Measurements from ENCODE around the gene FAP. TPM values are rescaled to one million over a fixed set of nuclear protein-coding genes. Genes with fewer than 3 reads are reported as not detected.

Gene FAP, protein sequence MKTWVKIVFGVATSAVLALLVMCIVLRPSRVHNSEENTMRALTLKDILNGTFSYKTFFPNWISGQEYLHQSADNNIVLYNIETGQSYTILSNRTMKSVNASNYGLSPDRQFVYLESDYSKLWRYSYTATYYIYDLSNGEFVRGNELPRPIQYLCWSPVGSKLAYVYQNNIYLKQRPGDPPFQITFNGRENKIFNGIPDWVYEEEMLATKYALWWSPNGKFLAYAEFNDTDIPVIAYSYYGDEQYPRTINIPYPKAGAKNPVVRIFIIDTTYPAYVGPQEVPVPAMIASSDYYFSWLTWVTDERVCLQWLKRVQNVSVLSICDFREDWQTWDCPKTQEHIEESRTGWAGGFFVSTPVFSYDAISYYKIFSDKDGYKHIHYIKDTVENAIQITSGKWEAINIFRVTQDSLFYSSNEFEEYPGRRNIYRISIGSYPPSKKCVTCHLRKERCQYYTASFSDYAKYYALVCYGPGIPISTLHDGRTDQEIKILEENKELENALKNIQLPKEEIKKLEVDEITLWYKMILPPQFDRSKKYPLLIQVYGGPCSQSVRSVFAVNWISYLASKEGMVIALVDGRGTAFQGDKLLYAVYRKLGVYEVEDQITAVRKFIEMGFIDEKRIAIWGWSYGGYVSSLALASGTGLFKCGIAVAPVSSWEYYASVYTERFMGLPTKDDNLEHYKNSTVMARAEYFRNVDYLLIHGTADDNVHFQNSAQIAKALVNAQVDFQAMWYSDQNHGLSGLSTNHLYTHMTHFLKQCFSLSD
- total RNA-seq = under 1 TPM in 1 of 2 experiments, not detected in 1; 0.23 TPM

DNA sequence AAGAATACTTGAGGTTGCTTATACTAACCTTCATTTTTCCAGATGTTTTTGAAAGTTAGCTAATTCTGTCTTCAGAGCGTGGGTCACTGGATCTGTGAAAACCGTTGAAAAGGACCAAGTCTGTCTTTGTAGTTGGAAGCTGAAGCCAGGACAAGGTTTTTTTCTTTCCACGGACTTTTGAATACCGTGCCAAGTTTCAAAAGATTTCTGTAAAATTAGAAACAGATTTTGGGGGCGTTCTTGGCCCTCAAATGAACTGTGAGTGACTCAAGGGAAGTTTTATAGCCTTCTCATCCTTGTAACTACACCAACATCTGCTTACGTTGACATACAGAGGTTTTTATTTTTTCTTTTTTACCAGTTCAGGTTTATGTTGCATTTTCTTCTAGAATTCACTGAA lies at the start of gene FAP:
Gene FAP, minus strand, starts transcription at position 152 of the 400 bp plus-strand sequence. Its CDS starts 118 bp downstream, at position 34.
- Mint-ChIP-seq H3K27me3 (peaks cover 57% of the 10 kb centered on the region), H3K4me1 (no peaks in the 10 kb centered on the region), H3K4me3 (no peak within 1 kb of the TSS), H3K27ac (no peak within 1 kb of the TSS), H3K36me3 (no peaks in the 10 kb centered on the region), H3K9me3 (ENCODE audit: low read depth) (no peaks in the 10 kb centered on the region)
- CTCF ChIA-PET = no interaction called here
- no peak for ATAC-seq
- DNase-seq = no peak

DNA sequence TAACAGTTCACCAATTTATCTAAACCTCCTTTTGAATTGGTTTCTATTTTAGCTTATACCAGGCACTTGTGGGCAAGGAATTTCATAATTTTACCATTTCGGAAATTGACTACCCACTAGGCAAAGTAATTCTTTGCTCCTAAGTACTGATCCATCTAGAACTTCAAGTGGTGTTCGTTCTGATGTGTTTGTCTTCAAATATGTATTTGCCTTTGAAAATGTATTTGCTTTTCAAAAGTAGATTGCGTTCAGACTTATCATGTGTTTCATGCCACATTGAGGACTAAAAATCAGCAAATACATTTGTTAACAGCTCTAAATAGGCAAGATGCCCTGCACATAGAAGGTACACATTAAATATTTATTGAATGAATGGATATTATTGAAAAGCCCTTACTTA lies 48.5 kb upstream of the FAP start:
- H3K36me3 Mint-ChIP-seq = peaks cover 30% of the 10 kb centered on the region
- peaks cover 3% of the 10 kb centered on the region for H3K4me1 Mint-ChIP-seq
- H3K27ac Mint-ChIP-seq = no peak overlapping the region
- no peaks in the 10 kb centered on the region for H3K27me3 Mint-ChIP-seq
- DNase-seq = no peak
- no peaks in the 10 kb centered on the region for H3K9me3 Mint-ChIP-seq (ENCODE audit: low read depth)
- H3K4me3 Mint-ChIP-seq = no peak overlapping the region
- CTCF ChIA-PET = interaction anchor here (0.6 to 2.3 kb wide), 2 partner anchors 70 to 138 kb away, joined by 3 to 6 read pairs; no protein-coding TSS in a partner anchor
- no peak for ATAC-seq

DNA sequence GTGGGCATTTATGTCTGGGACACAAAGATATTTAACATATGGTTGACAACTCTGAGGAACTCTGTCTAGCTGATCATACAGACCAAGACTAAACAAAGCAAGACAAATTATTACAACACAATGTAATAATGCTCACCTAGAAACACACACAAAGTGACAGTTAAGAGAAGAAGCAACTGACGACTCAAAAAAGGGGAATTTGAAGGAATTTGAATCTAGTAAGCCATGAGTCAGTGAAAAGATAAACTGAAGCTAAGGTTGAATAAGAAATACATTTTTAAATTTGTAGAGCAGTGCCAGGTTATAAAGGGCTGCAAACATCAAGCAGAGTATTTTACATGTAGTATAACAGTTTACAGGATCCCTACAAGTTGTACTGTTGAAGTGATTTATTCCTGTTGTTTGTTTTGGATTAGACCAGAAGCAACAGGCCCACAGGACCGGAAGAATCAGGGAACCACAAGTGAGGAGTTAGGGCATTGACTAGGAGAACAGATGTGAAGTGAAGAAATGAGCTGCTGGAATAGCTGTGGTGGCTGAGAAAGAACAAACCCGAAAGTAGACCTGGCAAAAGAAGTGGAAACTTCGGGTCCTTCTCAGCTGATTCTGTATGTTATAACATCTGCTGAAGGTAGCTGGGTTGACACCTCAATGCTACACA lies 39.6 kb upstream of the FAP start:
- CTCF ChIA-PET = interaction anchor here (5.3 kb wide), 1 partner anchor 17 kb away, joined by 36 read pairs; no protein-coding TSS in a partner anchor
- ATAC-seq (no peak), DNase-seq (no peak)
- peaks cover under 1% of the 10 kb centered on the region for H3K4me1 Mint-ChIP-seq
- H3K27ac Mint-ChIP-seq = no peak overlapping the region
- peaks cover 62% of the 10 kb centered on the region for H3K36me3 Mint-ChIP-seq
- no peak overlapping the region for H3K4me3 Mint-ChIP-seq
- H3K27me3 Mint-ChIP-seq = no peaks in the 10 kb centered on the region
- H3K9me3 Mint-ChIP-seq (ENCODE audit: low read depth) = no peaks in the 10 kb centered on the region

DNA sequence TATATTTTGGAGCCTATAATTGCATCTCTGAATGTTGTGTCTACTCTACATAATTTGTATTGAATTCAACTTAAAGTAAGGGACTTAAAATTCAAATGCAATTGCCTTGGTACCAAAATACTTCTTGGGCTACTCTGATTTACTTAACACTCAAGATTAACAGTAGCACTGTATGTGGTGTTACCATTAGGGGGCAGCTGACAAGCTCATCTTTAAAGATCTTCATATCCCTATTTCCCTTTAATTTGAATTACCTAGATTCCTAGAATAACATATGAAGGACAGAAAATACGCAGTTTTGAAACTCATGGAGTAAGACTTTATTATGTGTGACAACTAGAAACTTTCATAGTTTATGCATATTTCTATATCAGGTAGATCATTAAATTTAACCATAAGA lies 37.4 kb upstream of the FAP start:
- Mint-ChIP-seq H3K4me1 (peaks cover 9% of the 10 kb centered on the region), H3K36me3 (peaks cover 67% of the 10 kb centered on the region), H3K27ac (no peak overlapping the region), H3K9me3 (ENCODE audit: low read depth) (no peaks in the 10 kb centered on the region), H3K27me3 (no peaks in the 10 kb centered on the region), H3K4me3 (no peak overlapping the region)
- DNase-seq (no peak), ATAC-seq (no peak)
- CTCF ChIA-PET = interaction anchor here (1.4 to 5.3 kb wide), 2 partner anchors 15 to 19 kb away, joined by 5 to 36 read pairs; no protein-coding TSS in a partner anchor

DNA sequence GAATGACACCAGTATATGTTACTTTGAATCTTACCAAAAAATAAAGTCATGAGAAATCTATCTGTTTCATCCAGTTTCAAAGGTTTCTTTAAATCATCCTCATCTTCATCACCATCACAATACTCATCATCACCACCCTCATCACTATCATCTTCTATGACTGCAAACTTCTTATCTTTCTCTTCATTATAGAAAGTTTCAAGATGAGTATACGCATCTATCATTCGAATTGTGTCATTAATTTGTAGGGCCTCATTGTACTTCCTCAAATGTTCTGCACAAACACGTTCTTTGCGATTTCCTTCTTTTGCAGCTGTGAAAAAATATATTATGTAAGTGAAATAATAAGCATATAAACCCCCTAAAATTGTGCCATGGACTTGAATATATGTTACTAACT lies 34.1 kb upstream of the FAP start:
- CTCF ChIA-PET = interaction anchor here (0.9 to 2.0 kb wide), 4 partner anchors 13 to 124 kb away, joined by 3 to 6 read pairs (median 4); no protein-coding TSS in a partner anchor
- H3K27ac Mint-ChIP-seq = no peak overlapping the region

DNA sequence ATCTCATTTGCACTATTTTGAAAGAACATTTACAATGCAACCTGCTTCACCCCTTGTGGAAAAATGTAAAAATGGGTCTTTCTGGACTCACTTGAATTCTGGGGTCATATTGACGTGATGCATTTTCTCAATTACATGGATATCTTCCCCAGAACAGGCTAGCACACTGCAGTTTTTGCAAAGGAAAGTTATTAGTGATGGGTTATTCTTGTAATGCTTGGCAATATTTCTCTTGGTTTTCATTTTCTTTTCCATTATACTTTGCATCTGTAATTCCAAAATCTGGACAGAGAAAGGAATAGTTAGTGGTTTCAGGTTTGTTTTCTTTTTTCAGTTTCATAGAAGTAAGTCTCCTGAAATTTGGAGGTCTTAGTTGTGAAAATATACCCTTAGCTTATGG lies 24.8 kb upstream of the FAP start:
- Mint-ChIP-seq H3K36me3 (peaks cover 74% of the 10 kb centered on the region), H3K27ac (no peak overlapping the region), H3K9me3 (ENCODE audit: low read depth) (no peaks in the 10 kb centered on the region), H3K27me3 (no peaks in the 10 kb centered on the region), H3K4me1 (peaks cover 2% of the 10 kb centered on the region), H3K4me3 (no peak overlapping the region)
- ATAC-seq (no peak), DNase-seq (no peak)
- CTCF ChIA-PET = no interaction called here

More for the DNA sequence above, 34.1 kb upstream of the FAP start:
- ATAC-seq (no peak), DNase-seq (no peak)
- peaks cover 64% of the 10 kb centered on the region for H3K36me3 Mint-ChIP-seq
- peaks cover 9% of the 10 kb centered on the region for H3K4me1 Mint-ChIP-seq
- H3K9me3 Mint-ChIP-seq (ENCODE audit: low read depth) = no peaks in the 10 kb centered on the region
- H3K27me3 Mint-ChIP-seq = no peaks in the 10 kb centered on the region
- no peak overlapping the region for H3K4me3 Mint-ChIP-seq

DNA sequence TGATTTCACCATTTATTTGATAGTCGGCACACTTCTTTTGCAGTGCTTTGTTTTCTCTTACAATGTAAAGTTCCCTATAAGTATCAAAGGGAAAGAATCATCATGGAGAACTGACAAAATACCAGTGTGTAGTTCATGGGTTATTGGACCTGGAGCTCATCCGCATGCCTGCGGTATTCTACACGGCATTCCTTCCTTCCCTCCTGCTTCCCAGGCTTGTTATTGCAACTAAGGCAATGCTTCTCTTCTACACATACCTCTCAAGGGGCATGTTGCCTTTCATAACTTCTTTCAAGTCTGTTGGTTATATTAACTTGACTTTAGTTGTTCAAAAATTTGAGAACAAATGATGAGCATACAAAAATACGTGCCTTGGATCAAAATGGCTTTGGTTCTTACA lies 24.3 kb upstream of the FAP start:
- no peak overlapping the region for H3K4me3 Mint-ChIP-seq
- CTCF ChIA-PET = no interaction called here

DNA sequence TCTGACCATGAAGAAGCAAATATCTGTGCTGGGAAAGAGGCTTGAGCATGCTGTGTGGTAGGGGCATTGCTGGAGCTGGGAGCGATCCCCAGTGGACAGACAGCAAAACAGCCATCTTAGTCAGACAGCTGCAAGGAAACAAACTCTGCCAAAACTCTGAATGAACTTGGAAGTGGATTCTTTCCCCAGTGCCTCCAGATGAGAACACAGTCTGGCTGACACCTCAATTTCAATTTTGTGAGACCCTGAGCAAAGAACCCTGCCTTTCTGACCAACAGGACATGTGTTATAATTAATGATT lies 23.2 kb upstream of the FAP start:
- H3K4me1 Mint-ChIP-seq = peaks cover 10% of the 10 kb centered on the region
- H3K36me3 Mint-ChIP-seq = peaks cover 61% of the 10 kb centered on the region
- CTCF ChIA-PET = no interaction called here
- no peak for ATAC-seq
- H3K27me3 Mint-ChIP-seq = no peaks in the 10 kb centered on the region
- no peaks in the 10 kb centered on the region for H3K9me3 Mint-ChIP-seq (ENCODE audit: low read depth)
- no peak overlapping the region for H3K27ac Mint-ChIP-seq
- DNase-seq = no peak
- no peak overlapping the region for H3K4me3 Mint-ChIP-seq

More for the DNA sequence above, 24.3 kb upstream of the FAP start:
- H3K27me3 Mint-ChIP-seq = no peaks in the 10 kb centered on the region
- H3K27ac Mint-ChIP-seq = no peak overlapping the region
- H3K9me3 Mint-ChIP-seq (ENCODE audit: low read depth) = no peaks in the 10 kb centered on the region
- H3K4me1 Mint-ChIP-seq = peaks cover 4% of the 10 kb centered on the region
- H3K36me3 Mint-ChIP-seq = peaks cover 72% of the 10 kb centered on the region
- DNase-seq (no peak), ATAC-seq (no peak)

DNA sequence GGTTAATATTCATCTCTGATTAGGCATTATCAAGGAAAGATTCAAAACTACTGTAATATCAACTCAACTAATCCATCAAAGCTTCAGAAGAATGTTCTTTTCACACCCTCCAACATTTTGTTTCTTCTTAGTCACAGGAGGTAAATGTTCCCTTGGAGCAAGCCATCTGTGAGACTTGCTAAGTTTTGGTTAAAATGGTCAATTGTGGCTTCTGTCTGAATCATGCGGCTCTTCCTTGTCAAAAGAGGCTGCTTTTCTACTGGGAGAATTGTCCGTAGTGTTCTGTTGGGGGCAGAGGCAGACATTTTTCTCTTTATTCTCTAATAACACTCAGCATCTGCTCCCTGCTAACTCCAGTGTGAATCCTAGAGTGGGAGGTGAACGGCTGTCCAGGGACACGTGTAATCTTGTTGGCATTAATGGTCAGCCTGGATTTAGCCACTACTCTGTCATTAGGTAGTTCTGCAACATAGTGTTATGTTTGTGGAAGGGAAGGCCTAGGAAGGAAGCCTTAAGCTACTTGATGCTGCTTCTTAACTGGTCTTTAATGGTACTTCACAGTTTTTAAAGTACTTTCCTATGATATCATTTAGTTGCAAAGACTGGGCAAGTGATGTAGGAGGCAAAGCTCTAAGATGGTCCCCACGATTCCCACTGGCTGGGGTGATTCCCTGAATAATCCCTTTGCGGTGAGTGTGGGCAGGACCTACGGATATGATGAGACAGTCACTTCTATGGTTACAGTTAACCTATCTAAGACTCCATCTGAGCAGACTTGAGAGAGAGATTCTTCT lies 22.6 kb upstream of the FAP start:
- CTCF ChIA-PET = no interaction called here
- DNase-seq (no peak), ATAC-seq (no peak)
- H3K27me3 Mint-ChIP-seq = no peaks in the 10 kb centered on the region
- H3K9me3 Mint-ChIP-seq (ENCODE audit: low read depth) = no peaks in the 10 kb centered on the region
- peaks cover 58% of the 10 kb centered on the region for H3K36me3 Mint-ChIP-seq
- peaks cover 16% of the 10 kb centered on the region for H3K4me1 Mint-ChIP-seq
- H3K27ac Mint-ChIP-seq = peak overlapping the region; percentile 8
- no peak overlapping the region for H3K4me3 Mint-ChIP-seq

DNA sequence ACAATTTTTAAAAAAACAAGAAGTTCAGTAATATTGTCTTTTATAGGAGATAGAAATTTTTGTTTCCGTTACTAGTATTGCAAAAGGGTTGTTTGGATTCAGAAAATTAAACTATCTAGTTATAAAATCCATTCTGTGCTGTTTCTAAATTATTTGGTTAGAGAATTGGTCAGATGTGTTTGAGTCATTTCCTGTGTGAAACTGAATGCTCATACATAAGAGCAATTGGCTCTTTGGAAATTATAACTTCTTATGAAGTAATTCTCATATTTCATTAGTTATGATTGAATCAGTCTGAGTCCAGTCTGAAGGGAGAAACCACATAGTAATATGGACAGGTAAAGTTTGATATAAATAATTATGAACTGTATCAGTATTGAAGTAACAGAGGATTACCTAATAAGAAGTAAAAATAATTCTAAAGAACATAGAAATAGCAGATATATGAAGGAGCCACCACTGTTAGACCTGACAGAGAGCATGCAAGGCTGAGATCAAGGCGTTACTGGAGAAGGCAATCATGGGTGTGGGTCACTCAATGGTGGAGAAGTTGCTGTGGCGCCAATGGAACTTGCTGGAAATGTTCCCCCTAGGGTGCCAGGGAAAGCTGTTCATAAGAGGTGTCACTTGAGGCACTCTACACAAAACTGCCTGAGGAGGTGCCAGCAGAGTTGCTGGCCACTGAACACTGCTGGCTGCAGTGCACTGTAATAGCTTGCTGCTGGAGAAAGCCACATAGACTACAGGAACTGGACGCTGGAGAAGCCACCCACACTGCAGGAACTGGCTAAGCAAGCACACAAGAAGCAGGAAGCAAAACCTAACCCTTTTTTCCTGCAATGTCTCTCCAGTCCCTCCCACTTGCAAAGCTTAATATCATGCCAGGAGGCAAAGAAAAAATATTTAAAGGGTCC lies 18.0 kb upstream of the FAP start:
- DNase-seq (peak; percentile 54), ATAC-seq (peak; percentile 72)
- H3K27ac Mint-ChIP-seq = peak overlapping the region; percentile 68
- H3K9me3 Mint-ChIP-seq (ENCODE audit: low read depth) = no peaks in the 10 kb centered on the region
- CTCF ChIA-PET = interaction anchor here (0.5 to 2.5 kb wide), 6 partner anchors 8 to 199 kb away, joined by 3 to 8 read pairs (median 4); no protein-coding TSS in a partner anchor
- H3K4me1 Mint-ChIP-seq = peaks cover 18% of the 10 kb centered on the region
- peaks cover 3% of the 10 kb centered on the region for H3K27me3 Mint-ChIP-seq
- H3K4me3 Mint-ChIP-seq = no peak overlapping the region
- peaks cover 25% of the 10 kb centered on the region for H3K36me3 Mint-ChIP-seq

DNA sequence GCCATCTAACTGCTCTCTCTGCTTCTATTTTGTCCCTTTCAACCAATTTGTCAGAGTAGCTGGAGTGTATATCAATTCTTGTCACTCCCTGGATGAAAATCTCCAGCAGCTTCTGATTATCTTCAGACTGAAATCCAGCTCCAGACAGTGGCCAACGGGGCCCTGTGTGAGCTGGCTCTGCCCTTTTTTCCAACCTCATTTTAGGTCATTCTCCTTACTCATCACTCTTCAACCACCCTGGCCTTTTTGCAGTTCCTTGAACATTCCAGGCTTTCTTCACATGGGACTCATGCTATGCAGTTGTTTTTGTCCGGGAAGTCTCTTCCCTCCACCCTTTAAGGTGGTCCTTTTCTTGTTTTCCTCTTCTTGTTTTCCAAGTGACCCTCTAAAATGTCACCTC lies 15.4 kb upstream of the FAP start:
- Mint-ChIP-seq H3K9me3 (ENCODE audit: low read depth) (no peaks in the 10 kb centered on the region), H3K27ac (no peak overlapping the region)
- ATAC-seq = no peak

DNA sequence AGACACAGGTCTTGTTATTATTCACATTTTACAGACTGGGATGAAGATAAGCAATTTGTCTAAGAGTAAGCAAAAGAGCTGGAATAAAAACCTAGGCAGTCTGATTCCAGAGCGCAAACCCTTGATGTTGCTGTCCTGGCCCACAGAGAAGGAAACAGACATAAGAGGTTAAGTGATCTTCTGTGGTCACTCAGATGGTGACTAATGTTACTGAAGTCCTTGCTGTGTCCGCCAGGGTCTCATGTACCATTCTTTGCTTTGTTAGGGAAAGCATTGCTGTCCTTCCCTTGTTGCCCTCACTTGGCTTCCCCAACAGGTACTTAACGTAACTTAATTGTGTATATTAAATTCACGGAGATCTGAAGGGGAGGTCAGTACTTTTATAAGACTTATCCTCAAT lies 14.9 kb upstream of the FAP start:
- Mint-ChIP-seq H3K27ac (no peak overlapping the region), H3K9me3 (ENCODE audit: low read depth) (no peaks in the 10 kb centered on the region), H3K36me3 (peaks cover 3% of the 10 kb centered on the region), H3K4me3 (no peak overlapping the region), H3K27me3 (peaks cover 3% of the 10 kb centered on the region), H3K4me1 (peaks cover 18% of the 10 kb centered on the region)
- no peak for ATAC-seq
- CTCF ChIA-PET = interaction anchor here (1.2 kb wide), 1 partner anchor 105 kb away, joined by 3 read pairs; no protein-coding TSS in a partner anchor
- no peak for DNase-seq

More for the DNA sequence above, 15.4 kb upstream of the FAP start:
- CTCF ChIA-PET = interaction anchor here (1.2 kb wide), 1 partner anchor 105 kb away, joined by 3 read pairs; no protein-coding TSS in a partner anchor
- Mint-ChIP-seq H3K27me3 (peaks cover 3% of the 10 kb centered on the region), H3K36me3 (peaks cover 6% of the 10 kb centered on the region), H3K4me3 (no peak overlapping the region), H3K4me1 (peaks cover 18% of the 10 kb centered on the region)
- no peak for DNase-seq
